Keratinocyte (primary cell): ENCODE results near the gene ADCY7. TPM values are rescaled to one million over a fixed set of nuclear protein-coding genes. Genes with fewer than 3 reads are reported as not detected.

ENCODE experiments used
- DNase-seq: peaks from one replicate; pipeline ENCODE4 v3.0.0-alpha.2; 2011; ENCODE audit warnings: low read depth, missing footprints, low spot score
- FAIRE-seq: peaks from 2 replicates; lab custom pipeline; 2011; peaks lifted over from hg19 to GRCh38; lab: Jason Lieb, UNC
- H2AFZ ChIP-seq: 2 replicates; pipeline ENCODE4 v1.6.0; 2012; ENCODE audit warnings: low read length, control low read depth, inconsistent platforms; ENCODE audit not compliant: control insufficient read depth
- H3K27ac ChIP-seq: 2 replicates; pipeline ENCODE4 v1.5.1; 2011; ENCODE audit warnings: low read length; ENCODE audit not compliant: control insufficient read depth, insufficient read depth
- H3K27me3 ChIP-seq: 3 replicates; pipeline ENCODE4 v1.6.0; 2011; ENCODE audit warnings: low read length; ENCODE audit not compliant: control insufficient read depth, insufficient read depth; ENCODE audit errors: extremely low read depth
- H3K36me3 ChIP-seq, 2 experiments: 2 replicates in 1 of 2; 3 replicates in 1 of 2; pipeline ENCODE4 v1.5.1; 2011; ENCODE audit warnings: low read length in 2 of 2, mild to moderate bottlenecking in 1 of 2; ENCODE audit not compliant: control insufficient read depth in 2 of 2, insufficient read depth in 2 of 2; ENCODE audit errors: extremely low read depth in 1 of 2
- H3K4me1 ChIP-seq: 3 replicates; pipeline ENCODE4 v1.5.1; 2011; ENCODE audit warnings: low read length; ENCODE audit not compliant: control insufficient read depth, insufficient read depth; ENCODE audit errors: extremely low read depth
- H3K4me2 ChIP-seq: 3 replicates; pipeline ENCODE4 v1.6.0; 2011; ENCODE audit warnings: low read depth, low read length; ENCODE audit not compliant: control insufficient read depth, insufficient read depth; ENCODE audit errors: extremely low read depth
- H3K4me3 ChIP-seq, 3 experiments: fragments of 200-600 bp in 1 of 3; sonication (generic) in 1 of 3; 2 replicates in 2 of 3; 3 replicates in 1 of 3; pipeline ENCODE4 v1.5.1; 2011 to 2016; ENCODE audit warnings: low read length in 3 of 3, mild to moderate bottlenecking in 3 of 3, control low read depth in 2 of 3, inconsistent platforms in 1 of 3, low read depth in 1 of 3, mixed read lengths in 1 of 3, mixed run types in 1 of 3, moderate library complexity in 1 of 3; ENCODE audit not compliant: control insufficient read depth in 2 of 3, insufficient read depth in 2 of 3; ENCODE audit errors: extremely low read depth in 1 of 3
- H3K79me2 ChIP-seq: 2 replicates; pipeline ENCODE4 v1.6.0; 2012; ENCODE audit warnings: low read length; ENCODE audit not compliant: control insufficient read depth, insufficient read depth
- H3K9ac ChIP-seq: 3 replicates; pipeline ENCODE4 v1.6.0; 2011; ENCODE audit warnings: low read length; ENCODE audit not compliant: control insufficient read depth, insufficient read depth; ENCODE audit errors: extremely low read depth
- H3K9me1 ChIP-seq: 3 replicates; pipeline ENCODE4 v1.6.0; 2011; ENCODE audit warnings: low read length; ENCODE audit not compliant: control insufficient read depth, insufficient read depth; ENCODE audit errors: extremely low read depth
- H3K9me3 ChIP-seq: 2 replicates; pipeline ENCODE4 v1.5.1; 2012; ENCODE audit warnings: low read depth, low read length; ENCODE audit not compliant: control insufficient read depth
- H4K20me1 ChIP-seq: 3 replicates; pipeline ENCODE4 v1.6.0; 2011; ENCODE audit warnings: low read length; ENCODE audit not compliant: control insufficient read depth, insufficient read depth; ENCODE audit errors: extremely low read depth
- CTCF ChIP-seq, 3 experiments: IDR thresholded peaks in 1 of 3; conservative IDR thresholded peaks in 1 of 3; optimal IDR thresholded peaks in 1 of 3; 2 replicates in 2 of 3; 3 replicates in 1 of 3; pipeline versions ENCODE3 to v1.5.1; 2011; ENCODE audit warnings: low read length in 3 of 3, mild to moderate bottlenecking in 3 of 3, moderate library complexity in 2 of 3, control low read depth in 1 of 3, inconsistent platforms in 1 of 3; ENCODE audit not compliant: insufficient read depth in 2 of 3; ENCODE audit errors: extremely low read depth in 1 of 3
- EZH2 ChIP-seq: IDR thresholded peaks from one replicate; pipeline ENCODE4 v1.6.1; 2012; ENCODE audit warnings: inconsistent platforms, mild to moderate bottlenecking, low read length, moderate library complexity
- dilution Hi-C: fragments of 300-500 bp; cut with MboI; formaldehyde crosslinking; loops from one replicate; pipeline ENCODE4 v1.7.0; 2020; ENCODE audit warnings: low sequenced_read_pairs; ENCODE audit not compliant: extremely low pct_ligation_motif_present
- polyA minus RNA-seq, 3 experiments: library from RNA; depleted of rRNA, polyadenylated mRNA; stranded (reverse); fragments of >200 nt; gene quantifications; 1 replicate in 1 of 3; 2 replicates in 1 of 3; 3 replicates in 1 of 3; pipeline ENCODE4 v1.2.3, GENCODE V29; 2011
- polyA plus RNA-seq, 5 experiments: library from polyadenylated mRNA; depleted of rRNA in 3 of 5; stranded (reverse) in 3 of 5; stranded (forward) in 1 of 5; unstranded in 1 of 5; fragments of >200 nt; gene quantifications; 1 replicate in 1 of 5; 2 replicates in 3 of 5; 3 replicates in 1 of 5; pipeline versions ENCODE4 v1.2.1 to v1.2.3, GENCODE V29; 2011 to 2012; ENCODE audit warnings: missing spikeins in 2 of 5, low read depth in 1 of 5, low replicate concordance in 1 of 5

Gene ADCY7
- polyA plus RNA-seq (5.1 to 9.6 TPM (median 6.8 TPM) in 3 replicates), polyA minus RNA-seq (14.3 to 43.3 TPM (median 16.7 TPM) in 3 replicates)
- polyA plus RNA-seq (2011; ENCODE audit: low read depth): 1.0 TPM
- 3.2 and 4.1 TPM in 2 replicates for polyA plus RNA-seq (2011; cell fraction: cytosol; rRNA removed)
- 18.5 and 21.5 TPM in 2 replicates for polyA plus RNA-seq (2011; cell fraction: nucleus; rRNA removed)
- 4.0 and 12.9 TPM in 2 replicates for polyA plus RNA-seq (2012; ENCODE audit: low replicate concordance)
- 13.0 TPM for polyA minus RNA-seq (2011; cell fraction: cytosol; rRNA and poly(A)+ RNA removed)
- 35.3 and 36.4 TPM in 2 replicates for polyA minus RNA-seq (2011; cell fraction: nucleus; rRNA and poly(A)+ RNA removed)

GRCh38 chr16:50266337-50267091 lies at the start of gene ADCY7:
ADCY7 (plus strand) TSS chr16:50266551; CDS start chr16:50288180, 21,629 bp downstream.
- no peaks in the 10 kb centered on the region for H3K79me2 ChIP-seq
- DNase-seq (no peak), FAIRE-seq (no peak)
- H3K4me3 ChIP-seq: peak within 1 kb of the TSS; percentile 32 to 58 (median 40)
- no peaks in the 10 kb centered on the region for H4K20me1 ChIP-seq
- no peak for TF ChIP-seq CTCF (optimal IDR thresholded peaks at IDR 0.05 in 1 of 3, IDR thresholded peaks at IDR 0.05 in 1 of 3, conservative IDR thresholded peaks at IDR 0.05 in 1 of 3; ENCODE audit: extremely low read depth in 1 of 3, insufficient read depth in 2 of 3, low read length in 3 of 3)
- TF ChIP-seq EZH2: no peak
- H3K36me3 ChIP-seq: no peaks in the 10 kb centered on the region
- H3K4me1 ChIP-seq: peaks cover 18% of the 10 kb centered on the region
- H3K27ac ChIP-seq: peak within 1 kb of the TSS; percentile 53
- peak within 1 kb of the TSS; percentile 88 for H2AFZ ChIP-seq
- peak within 1 kb of the TSS; percentile 64 for H3K9ac ChIP-seq
- dilution Hi-C loops: no loop called here
- no peaks in the 10 kb centered on the region for H3K27me3 ChIP-seq
- H3K9me1 ChIP-seq: no peaks in the 10 kb centered on the region
- no peaks in the 10 kb centered on the region for H3K9me3 ChIP-seq
- peak within 1 kb of the TSS; percentile 80 for H3K4me2 ChIP-seq

- TF ChIP-seq EZH2 (no peak), CTCF (optimal IDR thresholded peaks at IDR 0.05 in 1 of 3, IDR thresholded peaks at IDR 0.05 in 1 of 3, conservative IDR thresholded peaks at IDR 0.05 in 1 of 3; ENCODE audit: extremely low read depth in 1 of 3, insufficient read depth in 2 of 3, low read length in 3 of 3) (no peak)
- Histone ChIP-seq H3K9me1 (no peaks in the 10 kb centered on the region), H3K9me3 (no peaks in the 10 kb centered on the region), H3K9ac (no peak overlapping the region), H3K27ac (no peak overlapping the region), H2AFZ (no peak overlapping the region), H3K4me1 (no peaks in the 10 kb centered on the region), H3K4me2 (no peak overlapping the region), H3K79me2 (no peaks in the 10 kb centered on the region), H3K27me3 (no peaks in the 10 kb centered on the region), H4K20me1 (no peaks in the 10 kb centered on the region), H3K36me3 (peaks cover 5 to 15% of the 10 kb centered on the region in 2 experiments), H3K4me3 (no peak overlapping the region)
- DNase-seq: no peak
- FAIRE-seq: no peak
- dilution Hi-C loops: no loop called here
Observed at GRCh38 chr16:50219402-50219975, 46.9 kb upstream of the ADCY7 start.
